ENCODE measurements around the gene RECQL5.
"Not testable (repeated sequence)": the region's sequence is repeated elsewhere in the genome, so short reads cannot be mapped to it uniquely, and the experiment has no call there.

The RECQL5 gene

DNA sequence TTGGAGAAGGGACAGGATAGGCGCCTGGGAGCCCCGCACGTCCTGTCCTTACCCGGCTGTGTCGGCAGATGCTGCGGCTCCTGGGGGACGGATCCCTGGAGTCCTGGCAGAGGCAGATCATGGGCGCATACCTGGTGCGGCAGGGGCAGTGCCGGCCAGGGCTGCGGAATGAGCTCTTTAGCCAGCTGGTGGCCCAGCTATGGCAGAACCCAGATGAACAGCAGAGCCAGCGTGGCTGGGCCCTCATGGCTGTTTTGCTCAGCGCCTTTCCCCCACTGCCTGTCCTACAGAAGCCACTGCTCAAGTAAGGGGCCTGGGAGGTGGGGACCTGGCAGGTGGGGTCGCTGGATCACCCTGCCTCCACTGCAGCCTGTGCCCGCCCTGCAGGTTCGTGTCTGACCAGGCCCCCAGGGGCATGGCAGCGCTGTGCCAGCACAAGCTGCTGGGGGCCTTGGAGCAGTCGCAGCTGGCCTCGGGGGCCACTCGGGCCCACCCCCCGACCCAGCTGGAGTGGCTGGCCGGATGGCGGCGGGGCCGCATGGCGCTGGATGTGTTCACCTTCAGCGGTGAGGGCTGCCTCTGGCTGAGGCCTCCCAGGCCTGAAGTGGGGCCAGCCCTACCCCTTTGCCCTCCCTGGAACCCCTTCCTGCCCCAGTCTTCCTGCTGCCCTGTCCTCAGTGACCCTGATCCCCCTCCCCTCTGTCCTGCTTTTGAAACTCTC, 53.9 kb downstream of the RECQL5 start:
- no peak for DNase-seq

DNA sequence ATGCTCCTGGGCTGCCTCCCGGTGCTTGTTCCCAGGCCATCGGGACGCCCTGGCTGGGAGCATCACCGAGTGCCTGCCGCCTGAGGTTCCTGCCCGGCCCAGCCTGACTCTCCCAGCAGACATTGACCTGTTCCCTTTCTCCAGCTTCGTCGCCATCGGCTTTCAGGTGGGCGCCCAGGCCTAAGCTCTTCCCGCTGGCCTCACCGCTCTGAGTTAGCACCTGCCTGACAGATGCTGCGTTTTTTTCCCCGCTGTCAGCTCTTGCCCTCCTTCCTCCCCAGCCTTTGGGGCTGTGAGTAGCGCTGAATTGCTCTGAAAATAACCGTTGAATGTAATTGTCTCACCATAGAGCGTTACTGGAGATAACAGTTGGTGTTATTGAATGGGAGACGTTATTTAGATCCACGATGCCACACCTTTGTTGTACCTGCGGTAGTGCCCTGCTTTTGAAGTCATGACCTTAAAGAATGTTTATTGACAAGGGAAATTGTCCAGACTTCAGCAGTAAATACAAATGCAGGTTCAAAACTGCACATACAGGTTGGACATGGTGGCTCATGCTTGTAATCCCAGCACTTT, 55.0 kb downstream of the RECQL5 start:
- DNase-seq = no peak

GRCh38 chr17:75610103-75610984, 56.6 kb downstream of the RECQL5 start:
- DNase-seq = no peak

DNA sequence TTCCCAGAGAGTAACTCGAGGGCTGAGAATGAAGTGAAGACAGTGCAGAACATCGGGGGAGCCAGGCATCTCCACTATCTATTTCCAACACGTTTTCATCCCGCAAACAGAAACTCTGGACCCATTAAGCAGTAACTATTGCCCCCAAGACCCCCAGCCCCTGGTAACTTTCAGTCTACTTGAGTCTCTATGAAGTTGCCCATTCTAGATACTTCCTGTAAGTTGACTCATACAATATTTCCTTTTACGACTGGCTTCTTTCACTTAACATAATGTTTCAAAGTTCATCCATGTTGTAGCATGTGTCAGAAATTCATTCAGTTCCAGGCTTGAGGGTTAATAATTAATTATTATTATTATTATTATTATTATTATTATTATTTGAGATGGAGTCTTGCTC, 59.9 kb downstream of the RECQL5 start:
- no peak for DNase-seq

DNA sequence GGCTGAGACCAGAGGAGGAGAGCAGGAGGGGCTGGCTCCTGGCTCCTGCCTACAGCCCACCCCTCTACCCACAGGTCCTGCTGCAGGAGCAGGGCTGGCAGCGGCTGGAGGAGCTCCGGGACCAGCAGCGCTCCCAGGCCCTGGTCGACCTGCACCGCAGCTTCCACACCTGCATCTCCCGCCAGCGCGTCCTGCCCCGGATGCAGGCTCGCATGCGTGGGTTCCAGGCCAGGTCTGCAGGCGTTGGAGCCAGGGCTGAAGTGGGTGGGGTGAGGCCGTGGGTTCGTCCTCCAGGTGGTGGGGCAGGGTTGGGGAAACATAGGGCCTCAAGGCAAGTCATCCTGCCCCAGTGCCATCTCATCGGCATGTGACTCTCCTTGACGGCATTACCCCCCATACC, 61.2 kb downstream of the RECQL5 start:
- no peak for DNase-seq

DNA sequence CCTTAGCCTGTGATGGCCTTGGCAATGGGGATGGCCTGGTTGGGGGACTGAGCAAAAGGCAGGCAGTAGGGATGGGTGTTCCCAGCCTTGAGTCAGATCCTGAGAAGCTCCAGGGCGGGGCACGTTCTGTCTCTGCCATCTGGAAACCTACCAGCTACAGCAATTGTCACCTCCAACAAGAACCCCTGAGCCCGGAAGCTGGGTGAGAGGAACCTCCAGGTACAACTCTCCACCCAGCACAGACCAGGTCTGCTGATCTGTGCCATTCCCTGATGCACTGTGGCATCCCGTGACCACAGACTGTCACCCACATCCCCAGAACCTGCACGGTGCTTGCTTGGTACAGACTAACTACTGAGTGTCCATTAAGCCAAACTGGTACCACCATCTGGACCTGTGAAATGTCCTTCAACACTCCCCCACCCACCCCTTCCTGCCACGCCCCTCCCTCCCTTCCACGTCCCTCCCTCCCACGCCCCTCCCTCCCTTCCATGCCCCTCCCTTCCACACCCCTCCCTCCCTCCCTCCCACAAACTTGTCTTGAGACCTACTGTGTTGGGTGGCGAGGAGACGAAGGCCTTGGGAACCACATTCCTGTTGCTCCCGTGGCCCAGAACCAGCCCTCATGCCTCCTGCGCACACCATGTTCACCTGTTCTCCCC, 62.8 kb downstream of the RECQL5 start:
- DNase-seq = no peak

- no peak for DNase-seq
Observed at GRCh38 chr17:75603123-75603522, 63.8 kb downstream of the RECQL5 start.

DNA sequence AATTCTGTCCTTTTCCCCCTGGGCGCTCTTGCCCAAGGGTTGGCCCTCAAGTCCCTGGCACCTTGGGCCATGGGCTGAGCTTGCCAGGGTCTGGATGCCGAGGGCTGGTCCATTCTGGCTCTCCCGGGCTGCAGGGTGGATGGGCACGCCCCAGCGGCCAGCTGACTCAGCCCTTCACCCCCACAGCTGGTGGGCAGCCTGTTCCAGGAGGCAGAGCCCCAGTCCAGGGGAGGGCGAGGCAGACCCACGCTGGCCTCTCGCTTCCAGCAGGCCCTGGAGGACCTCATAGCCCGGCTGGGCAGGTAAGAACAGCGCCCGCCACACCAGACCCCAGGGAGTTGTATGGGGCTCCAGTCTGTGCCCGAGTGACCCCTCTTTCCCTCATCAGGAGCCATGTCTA, 64.3 kb downstream of the RECQL5 start:
- no peak for DNase-seq

DNA sequence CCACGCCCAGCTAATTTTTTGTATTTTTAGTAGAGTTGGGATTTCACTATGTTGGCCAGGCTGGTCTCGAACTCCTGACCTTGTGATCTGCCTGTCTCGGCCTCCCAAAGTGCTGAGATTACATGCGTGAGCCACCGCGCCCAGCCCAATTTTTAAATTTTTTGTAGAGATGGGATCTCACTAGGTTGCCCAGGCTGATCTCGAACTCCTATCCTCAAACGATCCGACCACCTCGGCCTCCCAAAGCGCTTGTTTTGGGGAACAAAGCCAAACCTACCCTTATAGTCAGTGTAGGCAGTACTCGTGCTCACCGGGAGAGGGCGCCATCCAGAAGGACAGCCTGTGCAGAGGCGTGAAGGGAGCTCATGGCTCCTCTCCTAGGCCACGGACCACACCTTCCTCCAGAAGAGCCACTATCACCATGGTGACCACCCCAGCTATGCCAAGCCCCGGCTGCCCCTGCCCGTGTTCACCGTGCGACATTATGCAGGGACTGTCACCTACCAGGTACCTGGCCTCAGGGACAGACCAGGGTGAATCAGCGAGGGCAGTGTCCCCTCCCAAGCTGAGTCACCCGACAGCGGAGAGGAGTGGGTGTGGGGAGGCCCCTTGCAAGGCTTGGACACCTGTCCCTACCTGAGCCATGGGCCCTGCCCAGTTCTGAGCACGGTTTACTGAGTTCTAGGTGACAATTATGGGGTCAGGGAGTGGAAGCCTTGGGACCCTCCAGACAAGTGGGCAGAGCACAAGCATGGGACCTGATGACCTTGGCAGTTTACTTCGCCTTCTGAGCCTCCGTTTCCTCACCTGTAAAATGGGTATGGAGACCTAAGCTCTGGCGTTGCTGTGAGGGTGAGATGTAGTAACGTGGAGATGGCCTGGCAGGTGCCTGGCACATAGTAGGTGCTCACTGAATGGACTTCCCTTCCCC, 65.6 kb downstream of the RECQL5 start:
- DNase-seq = peak; percentile 61

DNA sequence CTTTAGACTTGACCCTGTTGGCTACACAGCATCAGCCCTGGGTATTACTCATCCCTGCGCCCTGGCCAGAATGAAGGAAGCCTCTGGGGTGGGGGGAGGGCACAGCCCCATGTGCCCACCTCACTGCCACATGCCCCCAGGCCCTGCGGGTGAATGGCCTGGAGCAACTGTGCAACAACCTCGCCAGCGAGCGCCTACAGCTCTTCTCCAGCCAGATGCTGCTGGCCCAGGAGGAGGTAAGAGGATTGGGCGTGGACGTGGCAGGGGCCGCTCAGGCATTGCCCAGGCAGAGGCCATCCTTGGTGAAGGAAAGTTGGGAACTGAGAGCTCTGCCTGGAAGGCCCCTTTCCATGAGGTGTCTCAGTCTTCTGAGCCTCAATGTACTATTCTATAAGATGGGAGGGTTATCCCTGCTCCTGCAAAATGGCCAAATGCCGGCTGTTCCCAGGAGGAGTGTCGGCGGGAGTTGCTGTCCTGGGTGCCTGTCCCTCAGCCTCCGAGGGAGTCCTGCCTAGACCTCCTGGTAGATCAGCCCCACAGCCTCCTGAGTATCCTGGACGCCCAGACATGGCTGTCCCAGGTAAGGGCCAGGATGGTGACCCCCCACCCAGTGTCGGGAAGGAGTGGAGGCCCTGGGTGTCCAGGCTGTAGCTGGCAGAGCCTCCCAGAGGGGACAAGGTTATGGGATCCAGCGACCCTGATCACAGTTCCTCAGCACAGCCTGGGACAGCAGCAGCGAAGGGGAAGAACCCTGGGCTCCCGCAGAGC, 70.5 kb downstream of the RECQL5 start:
- no peak for DNase-seq

GRCh38 chr17:75595920-75596313, 71.0 kb downstream of the RECQL5 start:
- DNase-seq = no peak

DNA sequence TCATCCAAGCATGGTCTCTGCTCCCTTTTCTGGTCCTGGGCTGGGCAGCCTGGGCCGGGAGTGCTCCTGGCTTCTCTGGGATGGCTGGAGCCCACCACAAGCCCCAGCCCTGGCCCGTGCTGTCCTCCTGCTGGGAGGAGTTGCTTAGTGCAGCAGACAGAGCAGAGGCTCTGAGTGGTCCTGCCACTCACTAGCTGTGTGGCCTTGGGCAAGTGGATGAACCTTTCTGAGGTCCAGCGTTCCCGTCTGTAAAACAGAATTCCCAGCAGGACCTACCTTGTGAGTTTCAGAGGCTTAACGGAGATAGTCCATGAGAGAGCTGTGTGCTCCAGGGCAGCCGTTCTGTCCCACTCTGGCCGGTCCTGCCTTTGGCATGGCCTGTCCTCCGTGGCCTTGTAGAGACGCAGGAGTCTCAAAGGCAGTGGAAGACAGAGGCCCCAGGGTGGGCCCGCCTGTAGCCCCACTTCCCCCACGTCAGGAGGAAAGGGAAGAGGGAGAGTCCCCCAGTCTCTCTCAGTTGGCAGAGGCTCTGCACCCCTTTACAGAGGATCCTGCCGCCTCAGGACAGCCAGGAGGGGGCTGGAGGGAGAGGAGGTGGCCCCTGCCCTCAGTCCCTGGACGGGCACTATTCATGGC, 71.6 kb downstream of the RECQL5 start:
- no peak for DNase-seq

GRCh38 chr17:75594499-75595283, 72.3 kb downstream of the RECQL5 start:
- peak; percentile 50 to 58 for DNase-seq

GRCh38 chr17:75593430-75593829, 73.5 kb downstream of the RECQL5 start:
- DNase-seq = not testable (repeated sequence)

- DNase-seq = no peak
Observed at GRCh38 chr17:75592348-75593020, 74.5 kb downstream of the RECQL5 start.

- no peak for DNase-seq
Observed at GRCh38 chr17:75591722-75592302, 75.1 kb downstream of the RECQL5 start.

- no peak for DNase-seq
Observed at GRCh38 chr17:75590849-75591721, 75.9 kb downstream of the RECQL5 start.

- no peak for DNase-seq
Observed at GRCh38 chr17:75590314-75590761, 76.6 kb downstream of the RECQL5 start.

All from NCI-H1930 (cell line).